Measurements from ENCODE around the gene PCP2.

PCP2 gene

DNA sequence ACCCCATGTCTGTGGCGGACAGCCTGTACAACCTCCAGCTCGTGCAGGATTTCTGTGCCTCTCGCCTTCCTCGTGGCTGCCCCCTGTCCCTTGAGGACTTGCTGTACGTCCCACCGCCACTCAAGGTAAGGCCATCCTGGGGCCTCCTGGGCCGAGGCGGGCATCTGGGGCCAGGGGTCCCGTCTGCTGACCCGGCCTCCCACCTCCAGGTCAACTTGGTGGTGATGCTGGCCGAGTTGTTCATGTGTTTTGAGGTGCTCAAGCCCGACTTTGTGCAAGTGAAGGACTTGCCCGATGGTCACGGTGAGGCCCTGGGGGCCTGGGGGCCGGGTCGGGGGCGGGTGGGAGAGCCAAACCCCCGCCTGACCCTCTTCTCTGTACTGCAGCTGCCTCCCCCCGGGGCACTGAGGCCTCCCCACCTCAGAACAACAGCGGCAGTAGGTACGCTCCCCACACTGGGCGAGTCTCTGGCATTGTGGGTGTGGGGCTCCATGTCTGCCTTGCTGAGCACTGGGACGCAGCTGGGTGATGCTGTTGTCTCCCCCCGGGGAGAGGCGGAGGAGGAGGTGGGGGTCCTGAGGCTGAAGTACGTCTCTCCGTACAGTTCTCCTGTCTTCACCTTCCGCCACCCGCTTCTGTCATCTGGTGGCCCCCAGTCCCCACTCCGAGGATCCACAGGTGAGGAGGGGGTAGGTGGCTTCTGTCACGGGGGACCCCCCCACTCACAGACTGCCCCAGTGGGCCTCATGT is 22.9 kb downstream of the PCP2 start:
- no peaks in the 10 kb centered on the region for H4K20me1 ChIP-seq (ENCODE audit: insufficient read depth, low read length, poor library complexity, severe bottlenecking)
- no peak overlapping the region for H2AFZ ChIP-seq (ENCODE audit: low read length)
- no peak overlapping the region for H3K9ac ChIP-seq (ENCODE audit: low read depth, low read length, poor library complexity, severe bottlenecking)
- no peak for TF ChIP-seq EZH2phosphoT487 (IDR thresholded peaks at IDR 0.05; ENCODE audit: borderline replicate concordance)
- TF ChIP-seq, protein P1, sequence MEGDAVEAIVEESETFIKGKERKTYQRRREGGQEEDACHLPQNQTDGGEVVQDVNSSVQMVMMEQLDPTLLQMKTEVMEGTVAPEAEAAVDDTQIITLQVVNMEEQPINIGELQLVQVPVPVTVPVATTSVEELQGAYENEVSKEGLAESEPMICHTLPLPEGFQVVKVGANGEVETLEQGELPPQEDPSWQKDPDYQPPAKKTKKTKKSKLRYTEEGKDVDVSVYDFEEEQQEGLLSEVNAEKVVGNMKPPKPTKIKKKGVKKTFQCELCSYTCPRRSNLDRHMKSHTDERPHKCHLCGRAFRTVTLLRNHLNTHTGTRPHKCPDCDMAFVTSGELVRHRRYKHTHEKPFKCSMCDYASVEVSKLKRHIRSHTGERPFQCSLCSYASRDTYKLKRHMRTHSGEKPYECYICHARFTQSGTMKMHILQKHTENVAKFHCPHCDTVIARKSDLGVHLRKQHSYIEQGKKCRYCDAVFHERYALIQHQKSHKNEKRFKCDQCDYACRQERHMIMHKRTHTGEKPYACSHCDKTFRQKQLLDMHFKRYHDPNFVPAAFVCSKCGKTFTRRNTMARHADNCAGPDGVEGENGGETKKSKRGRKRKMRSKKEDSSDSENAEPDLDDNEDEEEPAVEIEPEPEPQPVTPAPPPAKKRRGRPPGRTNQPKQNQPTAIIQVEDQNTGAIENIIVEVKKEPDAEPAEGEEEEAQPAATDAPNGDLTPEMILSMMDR (conservative IDR thresholded peaks at IDR 0.05; ENCODE audit: low read length): no peak
- H3F3A ChIP-seq (ENCODE audit: low read depth): no peaks in the 10 kb centered on the region
- no peaks in the 10 kb centered on the region for H3K9me2 ChIP-seq (replicated peaks; ENCODE audit: low read depth, low read length)
- H3K9me3 ChIP-seq (ENCODE audit: insufficient read depth, low read depth, low read length): no peaks in the 10 kb centered on the region
- H3K36me3 ChIP-seq (ENCODE audit: insufficient read depth, low read length): no peaks in the 10 kb centered on the region
- no peak overlapping the region for H3K4me3 ChIP-seq (ENCODE audit: low read length, poor library complexity, severe bottlenecking)
- H3K79me2 ChIP-seq (ENCODE audit: insufficient read depth, low read length): no peaks in the 10 kb centered on the region
- H3K4me1 ChIP-seq (ENCODE audit: insufficient read depth, low read length, poor library complexity, severe bottlenecking): no peaks in the 10 kb centered on the region
- no peaks in the 10 kb centered on the region for H3K27me3 ChIP-seq (ENCODE audit: insufficient read depth, low read length, poor library complexity, severe bottlenecking)
- H3K4me2 ChIP-seq (ENCODE audit: low read depth, low read length, poor library complexity, severe bottlenecking): no peak overlapping the region

- no peaks in the 10 kb centered on the region for H3K79me2 ChIP-seq (ENCODE audit: insufficient read depth, low read length)
- H3K9ac ChIP-seq (ENCODE audit: low read depth, low read length, poor library complexity, severe bottlenecking): no peak overlapping the region
- no peaks in the 10 kb centered on the region for H3K36me3 ChIP-seq (ENCODE audit: insufficient read depth, low read length)
- no peak overlapping the region for H3K4me3 ChIP-seq (ENCODE audit: low read length, poor library complexity, severe bottlenecking)
- no peaks in the 10 kb centered on the region for H3K4me1 ChIP-seq (ENCODE audit: insufficient read depth, low read length, poor library complexity, severe bottlenecking)
- no peaks in the 10 kb centered on the region for H4K20me1 ChIP-seq (ENCODE audit: insufficient read depth, low read length, poor library complexity, severe bottlenecking)
- H3K9me3 ChIP-seq (ENCODE audit: insufficient read depth, low read depth, low read length): no peaks in the 10 kb centered on the region
- no peak overlapping the region for H3K4me2 ChIP-seq (ENCODE audit: low read depth, low read length, poor library complexity, severe bottlenecking)
- no peaks in the 10 kb centered on the region for H3F3A ChIP-seq (ENCODE audit: low read depth)
- H2AFZ ChIP-seq (ENCODE audit: low read length): no peak overlapping the region
- no peaks in the 10 kb centered on the region for H3K27me3 ChIP-seq (ENCODE audit: insufficient read depth, low read length, poor library complexity, severe bottlenecking)
- TF ChIP-seq, protein P1 (conservative IDR thresholded peaks at IDR 0.05; ENCODE audit: low read length): no peak
- TF ChIP-seq EZH2phosphoT487 (IDR thresholded peaks at IDR 0.05; ENCODE audit: borderline replicate concordance): no peak
- H3K9me2 ChIP-seq (replicated peaks; ENCODE audit: low read depth, low read length): no peaks in the 10 kb centered on the region
Observed at GRCh38 chr19:7607874-7608560, 25.5 kb downstream of the PCP2 start.

DNA sequence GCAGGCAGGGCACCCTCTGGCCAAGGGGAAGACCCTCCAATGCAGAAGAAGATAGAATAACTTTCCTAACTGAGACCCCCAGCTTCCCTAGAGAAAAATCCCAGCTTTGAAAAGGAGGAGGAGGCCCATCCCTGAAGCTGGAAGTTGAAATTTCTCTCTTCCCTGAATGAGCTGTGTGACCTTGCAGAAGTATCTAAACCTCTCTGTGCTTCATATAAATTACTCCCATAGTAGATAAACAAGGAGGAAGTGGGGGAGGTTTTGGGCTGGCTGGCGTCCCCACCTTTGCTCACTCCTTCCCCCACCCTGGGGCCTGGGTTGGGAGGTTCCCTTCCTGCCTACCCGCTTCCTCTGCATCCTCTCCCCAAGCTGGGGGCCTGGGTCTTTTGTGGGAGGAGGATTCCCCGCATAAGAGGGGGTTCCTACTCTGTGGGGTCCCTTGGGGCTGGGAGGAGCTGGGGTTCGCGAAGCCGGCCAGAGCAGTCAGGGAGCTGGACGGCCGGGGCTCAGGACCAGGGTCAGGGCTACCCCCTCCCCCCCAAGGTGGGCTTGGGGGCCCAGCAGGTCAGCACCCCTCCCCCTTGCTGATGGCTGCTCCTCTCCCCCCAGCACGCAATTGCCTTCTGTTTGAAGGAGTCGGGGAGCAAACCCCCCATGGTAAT is 26.2 kb downstream of the PCP2 start:
- H3F3A ChIP-seq (ENCODE audit: low read depth): no peaks in the 10 kb centered on the region
- no peaks in the 10 kb centered on the region for H3K9me2 ChIP-seq (replicated peaks; ENCODE audit: low read depth, low read length)
- no peaks in the 10 kb centered on the region for H4K20me1 ChIP-seq (ENCODE audit: insufficient read depth, low read length, poor library complexity, severe bottlenecking)
- H3K9me3 ChIP-seq (ENCODE audit: insufficient read depth, low read depth, low read length): no peaks in the 10 kb centered on the region
- no peak overlapping the region for H3K9ac ChIP-seq (ENCODE audit: low read depth, low read length, poor library complexity, severe bottlenecking)
- H3K4me2 ChIP-seq (ENCODE audit: low read depth, low read length, poor library complexity, severe bottlenecking): no peak overlapping the region
- TF ChIP-seq, protein P1 (conservative IDR thresholded peaks at IDR 0.05; ENCODE audit: low read length): no peak
- no peak for TF ChIP-seq EZH2phosphoT487 (IDR thresholded peaks at IDR 0.05; ENCODE audit: borderline replicate concordance)
- H3K36me3 ChIP-seq (ENCODE audit: insufficient read depth, low read length): no peaks in the 10 kb centered on the region
- no peaks in the 10 kb centered on the region for H3K27me3 ChIP-seq (ENCODE audit: insufficient read depth, low read length, poor library complexity, severe bottlenecking)
- H3K4me3 ChIP-seq (ENCODE audit: low read length, poor library complexity, severe bottlenecking): no peak overlapping the region
- H3K4me1 ChIP-seq (ENCODE audit: insufficient read depth, low read length, poor library complexity, severe bottlenecking): no peaks in the 10 kb centered on the region
- no peaks in the 10 kb centered on the region for H3K79me2 ChIP-seq (ENCODE audit: insufficient read depth, low read length)
- no peak overlapping the region for H2AFZ ChIP-seq (ENCODE audit: low read length)
